Esophagus muscularis mucosa (tissue), 3 donors: ENCODE results near the gene SLC25A26.

Source experiments
- POLR2A ChIP-seq: fragments of 450-650 bp; IDR thresholded peaks from one replicate; pipeline ENCODE4 v1.6.1; 2017; ENCODE audit warnings: antibody characterized with exemption, moderate library complexity, mild to moderate bottlenecking, low read depth
- TF ChIP-seq, protein P1 (sequence below), 3 experiments: fragments of 200-600 bp in 2 of 3; fragments of 450-650 bp in 1 of 3; sonication (generic) in 2 of 3; IDR thresholded peaks; one replicate each; pipeline ENCODE4 v1.5.1; 2017 to 2019; ENCODE audit warnings: antibody characterized with exemption in 3 of 3, mild to moderate bottlenecking in 2 of 3, moderate library complexity in 1 of 3

DNA sequence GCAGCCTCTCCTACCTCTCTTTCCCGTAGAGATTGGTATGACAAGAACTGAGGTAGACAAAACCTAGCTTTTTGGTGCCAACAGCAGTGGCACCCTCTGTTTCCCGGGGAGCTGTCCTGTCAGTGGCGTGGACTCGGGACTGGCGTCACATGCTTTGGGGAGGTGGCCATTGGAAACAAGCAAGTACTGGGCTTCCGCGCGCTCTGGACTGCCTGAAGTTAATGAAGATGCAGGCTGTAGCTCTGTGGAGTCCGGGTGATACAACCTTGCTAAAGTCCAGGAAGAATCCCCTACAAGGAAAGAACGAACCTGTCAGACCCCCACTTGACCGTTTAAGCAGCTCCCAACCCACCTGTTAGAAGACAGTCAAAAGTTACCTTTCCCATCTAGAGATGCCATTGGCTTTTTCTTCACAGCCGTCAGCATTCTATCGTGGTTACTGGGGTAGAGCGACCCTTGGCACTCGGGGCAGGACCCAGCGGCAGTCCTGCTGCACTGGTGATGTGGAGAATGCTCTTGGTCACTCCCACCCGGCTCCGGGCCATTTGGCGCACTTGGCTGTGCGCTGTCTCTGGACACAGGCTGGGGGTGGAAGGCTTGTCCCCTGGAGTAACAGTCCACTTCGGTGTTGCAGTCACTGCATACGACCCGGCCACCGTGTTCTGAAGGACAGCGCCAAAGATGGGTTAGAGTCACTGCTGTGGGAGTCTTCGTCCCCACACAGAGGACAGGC lies 159.6 kb downstream of the SLC25A26 start:
- TF ChIP-seq POLR2A: no peak
- TF ChIP-seq, protein P1, sequence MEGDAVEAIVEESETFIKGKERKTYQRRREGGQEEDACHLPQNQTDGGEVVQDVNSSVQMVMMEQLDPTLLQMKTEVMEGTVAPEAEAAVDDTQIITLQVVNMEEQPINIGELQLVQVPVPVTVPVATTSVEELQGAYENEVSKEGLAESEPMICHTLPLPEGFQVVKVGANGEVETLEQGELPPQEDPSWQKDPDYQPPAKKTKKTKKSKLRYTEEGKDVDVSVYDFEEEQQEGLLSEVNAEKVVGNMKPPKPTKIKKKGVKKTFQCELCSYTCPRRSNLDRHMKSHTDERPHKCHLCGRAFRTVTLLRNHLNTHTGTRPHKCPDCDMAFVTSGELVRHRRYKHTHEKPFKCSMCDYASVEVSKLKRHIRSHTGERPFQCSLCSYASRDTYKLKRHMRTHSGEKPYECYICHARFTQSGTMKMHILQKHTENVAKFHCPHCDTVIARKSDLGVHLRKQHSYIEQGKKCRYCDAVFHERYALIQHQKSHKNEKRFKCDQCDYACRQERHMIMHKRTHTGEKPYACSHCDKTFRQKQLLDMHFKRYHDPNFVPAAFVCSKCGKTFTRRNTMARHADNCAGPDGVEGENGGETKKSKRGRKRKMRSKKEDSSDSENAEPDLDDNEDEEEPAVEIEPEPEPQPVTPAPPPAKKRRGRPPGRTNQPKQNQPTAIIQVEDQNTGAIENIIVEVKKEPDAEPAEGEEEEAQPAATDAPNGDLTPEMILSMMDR (IDR thresholded peaks at IDR 0.05): no peak
